PFSK-1 (cell line): ENCODE data around the gene ZNF396.

Experiments used
- FOXP2 ChIP-seq: optimal IDR thresholded peaks from 2 replicates; pipeline ENCODE3; 2011; ENCODE audit warnings: borderline replicate concordance, control low read depth, inconsistent platforms; ENCODE audit not compliant: insufficient read depth; ENCODE audit errors: extremely low read length, extremely low read depth
- POLR2AphosphoS5 ChIP-seq: IDR thresholded peaks from 2 replicates; pipeline ENCODE4 v1.6.1; 2012; ENCODE audit warnings: low read depth, mild to moderate bottlenecking, control low read depth, low read length, moderate library complexity
- REST ChIP-seq, 2 experiments: IDR thresholded peaks; 2 replicates each; pipeline versions ENCODE4 v1.6.1 to v1.8.0; 2011 to 2012; ENCODE audit warnings: low read depth in 2 of 2, low read length in 2 of 2, control low read depth in 1 of 2, inconsistent platforms in 1 of 2, mild to moderate bottlenecking in 1 of 2, moderate library complexity in 1 of 2; ENCODE audit not compliant: insufficient read depth in 1 of 2
- SIN3A ChIP-seq: IDR thresholded peaks from 2 replicates; pipeline ENCODE4 v1.6.1; 2012; ENCODE audit warnings: mild to moderate bottlenecking, low read length, moderate library complexity, borderline replicate concordance; ENCODE audit not compliant: insufficient read depth
- TAF1 ChIP-seq: IDR thresholded peaks from 2 replicates; pipeline ENCODE4 v1.6.1; 2012; ENCODE audit warnings: low read length, control low read depth, borderline replicate concordance; ENCODE audit not compliant: insufficient read depth

ZNF396 gene

GRCh38 chr18:35417223-35417622, 40.1 kb upstream of the ZNF396 start:
- no peak for TF ChIP-seq TAF1
- TF ChIP-seq REST (IDR thresholded peaks at IDR 0.05; ENCODE audit: insufficient read depth in 1 of 2, low read depth in 2 of 2, low read length in 2 of 2), result no peak
- TF ChIP-seq POLR2AphosphoS5, result no peak
- no peak for TF ChIP-seq FOXP2
- TF ChIP-seq SIN3A, result no peak

- TF ChIP-seq TAF1 (no peak), REST (IDR thresholded peaks at IDR 0.05; ENCODE audit: insufficient read depth in 1 of 2, low read depth in 2 of 2, low read length in 2 of 2) (no peak), FOXP2 (no peak), POLR2AphosphoS5 (no peak), SIN3A (no peak)
Measured at GRCh38 chr18:35415511-35416073, 38.5 kb upstream of the ZNF396 start.

GRCh38 chr18:35413163-35413511, 36.0 kb upstream of the ZNF396 start:
- TF ChIP-seq TAF1, result no peak
- TF ChIP-seq FOXP2, result no peak
- TF ChIP-seq POLR2AphosphoS5, result no peak
- TF ChIP-seq REST (IDR thresholded peaks at IDR 0.05; ENCODE audit: insufficient read depth in 1 of 2, low read depth in 2 of 2, low read length in 2 of 2), result no peak
- TF ChIP-seq SIN3A, result no peak

GRCh38 chr18:35411625-35412351, 34.7 kb upstream of the ZNF396 start:
- no peak for TF ChIP-seq REST (IDR thresholded peaks at IDR 0.05; ENCODE audit: insufficient read depth in 1 of 2, low read depth in 2 of 2, low read length in 2 of 2)
- TF ChIP-seq FOXP2, result no peak
- no peak for TF ChIP-seq TAF1
- no peak for TF ChIP-seq POLR2AphosphoS5
- TF ChIP-seq SIN3A, result no peak

GRCh38 chr18:35410561-35410960, 33.4 kb upstream of the ZNF396 start:
- no peak for TF ChIP-seq POLR2AphosphoS5
- TF ChIP-seq TAF1, result no peak
- no peak for TF ChIP-seq SIN3A
- no peak for TF ChIP-seq REST (IDR thresholded peaks at IDR 0.05; ENCODE audit: insufficient read depth in 1 of 2, low read depth in 2 of 2, low read length in 2 of 2)
